ENCODE results near the gene TNNC1.

DNA sequence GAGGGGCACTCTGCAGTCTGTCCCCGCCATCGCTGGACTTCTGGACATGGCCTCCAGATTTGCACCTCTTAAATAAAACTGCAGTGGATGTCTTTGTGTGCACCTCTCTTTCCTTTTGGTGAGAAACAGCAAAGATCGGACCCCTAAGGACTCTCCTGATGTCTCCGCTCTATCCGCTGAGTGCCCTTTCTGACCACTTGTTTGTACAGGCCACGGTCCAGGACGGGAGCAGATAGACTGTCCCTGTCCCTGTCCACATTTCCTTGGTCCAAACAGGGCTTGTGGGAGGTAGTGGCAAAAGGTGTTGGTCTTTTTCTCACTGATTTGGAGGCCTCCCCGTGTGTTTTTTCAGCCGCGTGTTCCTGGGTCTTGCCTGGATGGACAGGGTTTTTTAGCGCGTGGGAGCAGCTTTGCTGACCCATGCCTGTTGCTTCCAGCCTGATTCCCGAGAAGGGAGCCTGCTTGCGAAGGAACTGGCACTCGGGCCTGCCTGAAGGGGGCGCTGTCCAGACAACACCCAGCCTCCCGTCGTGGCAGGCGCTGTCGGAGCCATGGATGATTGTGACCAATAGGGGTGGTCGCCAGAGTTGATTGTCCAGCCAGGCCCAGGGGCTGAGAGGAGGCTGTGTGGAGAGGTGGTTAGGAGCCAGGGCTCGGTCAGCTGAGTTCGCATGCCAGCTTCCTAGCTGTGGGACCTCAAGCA lies 28.1 kb upstream of the TNNC1 start:
- TF ChIP-seq, protein P1, sequence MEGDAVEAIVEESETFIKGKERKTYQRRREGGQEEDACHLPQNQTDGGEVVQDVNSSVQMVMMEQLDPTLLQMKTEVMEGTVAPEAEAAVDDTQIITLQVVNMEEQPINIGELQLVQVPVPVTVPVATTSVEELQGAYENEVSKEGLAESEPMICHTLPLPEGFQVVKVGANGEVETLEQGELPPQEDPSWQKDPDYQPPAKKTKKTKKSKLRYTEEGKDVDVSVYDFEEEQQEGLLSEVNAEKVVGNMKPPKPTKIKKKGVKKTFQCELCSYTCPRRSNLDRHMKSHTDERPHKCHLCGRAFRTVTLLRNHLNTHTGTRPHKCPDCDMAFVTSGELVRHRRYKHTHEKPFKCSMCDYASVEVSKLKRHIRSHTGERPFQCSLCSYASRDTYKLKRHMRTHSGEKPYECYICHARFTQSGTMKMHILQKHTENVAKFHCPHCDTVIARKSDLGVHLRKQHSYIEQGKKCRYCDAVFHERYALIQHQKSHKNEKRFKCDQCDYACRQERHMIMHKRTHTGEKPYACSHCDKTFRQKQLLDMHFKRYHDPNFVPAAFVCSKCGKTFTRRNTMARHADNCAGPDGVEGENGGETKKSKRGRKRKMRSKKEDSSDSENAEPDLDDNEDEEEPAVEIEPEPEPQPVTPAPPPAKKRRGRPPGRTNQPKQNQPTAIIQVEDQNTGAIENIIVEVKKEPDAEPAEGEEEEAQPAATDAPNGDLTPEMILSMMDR (conservative IDR thresholded peaks at IDR 0.05; ENCODE audit: low read depth, low read length), result peak; percentile 50
- no peak for TF ChIP-seq EZH2 (IDR thresholded peaks at IDR 0.05; ENCODE audit: borderline replicate concordance, low read depth, low read length, poor library complexity, severe bottlenecking)

All from A673 (cell line).